Measurements from ENCODE around the gene KIF26B.
A peak's percentile ranks its signal among the peaks of the same experiment; 100 is the strongest.

KIF26B gene

DNA sequence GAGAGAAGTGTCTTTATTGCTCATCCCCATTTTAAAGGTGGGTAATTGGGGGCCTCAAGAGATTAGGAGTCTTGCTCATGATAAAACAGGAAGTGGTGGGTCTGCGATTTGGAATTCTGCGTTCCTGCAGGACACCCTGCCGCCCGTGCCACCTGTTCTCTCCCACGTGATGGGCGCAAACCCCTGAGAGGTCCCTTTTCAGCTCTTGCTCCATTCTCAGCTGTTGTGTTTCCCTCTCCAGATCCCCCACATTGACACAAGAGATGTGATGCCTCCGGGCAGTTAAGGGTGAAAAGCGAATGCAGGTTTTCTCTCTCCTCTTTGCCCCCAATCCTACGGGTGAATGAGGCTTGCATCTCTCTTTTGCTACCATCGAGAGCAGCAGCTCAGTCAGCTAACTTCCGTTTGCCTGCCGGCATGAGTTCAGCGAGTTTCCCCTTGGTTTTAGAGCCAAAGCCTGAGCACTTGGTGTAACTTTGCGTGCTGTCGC, 57.5 kb downstream of the KIF26B start:
- H3K27ac ChIP-seq (ENCODE audit: low read depth, low read length): no peak overlapping the region
- H3K36me3 ChIP-seq (ENCODE audit: insufficient read depth, low read length): no peaks in the 10 kb centered on the region
- peaks cover 4% of the 10 kb centered on the region for H3K9me3 ChIP-seq (ENCODE audit: low read length)
- no peaks in the 10 kb centered on the region for H3K27me3 ChIP-seq (ENCODE audit: control insufficient read depth in 1 of 2, insufficient read depth in 2 of 2, low read length in 2 of 2)
- H3K9ac ChIP-seq (ENCODE audit: low read length): no peak overlapping the region
- peaks cover 8% of the 10 kb centered on the region for H3K4me1 ChIP-seq (ENCODE audit: insufficient read depth, low read length)
- H3K4me3 ChIP-seq (ENCODE audit: low read depth in 1 of 2, low read length in 2 of 2): no peak overlapping the region

DNA sequence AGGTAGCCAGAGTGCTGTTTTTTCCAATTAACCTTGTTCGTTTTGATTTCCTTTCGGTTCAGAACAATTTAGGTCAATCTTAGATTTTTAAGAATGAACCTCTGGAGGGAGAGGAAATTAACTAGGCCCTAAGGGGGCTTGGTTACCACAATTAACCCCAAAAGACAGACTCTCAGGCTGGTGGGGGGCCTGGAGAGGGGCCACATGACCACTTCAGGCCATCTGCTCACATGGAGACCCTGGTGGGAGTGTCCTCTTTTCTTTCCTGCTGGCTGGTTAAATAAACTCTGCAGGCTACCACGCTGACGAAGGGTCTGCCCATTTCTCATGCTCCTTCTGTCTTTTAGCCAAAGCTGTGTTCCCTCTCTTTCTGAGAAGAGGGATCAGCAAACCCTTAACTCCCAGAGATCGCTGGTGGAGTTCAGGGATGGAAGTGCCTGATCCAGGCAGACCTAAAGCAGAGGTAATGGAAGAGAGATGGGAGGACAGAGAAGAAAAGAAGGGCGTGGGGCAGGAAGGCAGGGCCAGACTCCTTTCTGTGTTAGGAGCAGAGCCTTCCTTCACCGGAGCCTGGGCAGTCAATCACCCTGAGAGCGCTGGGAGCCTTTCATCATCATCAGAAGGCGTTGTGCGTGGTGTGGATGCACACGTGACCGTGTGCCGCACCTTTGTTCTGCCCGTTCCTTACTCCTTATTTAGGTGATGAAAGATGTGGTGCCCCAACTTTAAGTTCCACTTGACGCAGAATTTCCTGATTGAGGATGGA, 58.5 kb downstream of the KIF26B start:
- H3K27ac ChIP-seq (ENCODE audit: low read depth, low read length): no peak overlapping the region
- H3K9me3 ChIP-seq (ENCODE audit: low read length): no peaks in the 10 kb centered on the region
- H3K4me1 ChIP-seq (ENCODE audit: insufficient read depth, low read length): peaks cover 8% of the 10 kb centered on the region
- no peaks in the 10 kb centered on the region for H3K36me3 ChIP-seq (ENCODE audit: insufficient read depth, low read length)
- no peak overlapping the region for H3K4me3 ChIP-seq (ENCODE audit: low read depth in 1 of 2, low read length in 2 of 2)
- H3K9ac ChIP-seq (ENCODE audit: low read length): no peak overlapping the region
- H3K27me3 ChIP-seq (ENCODE audit: control insufficient read depth in 1 of 2, insufficient read depth in 2 of 2, low read length in 2 of 2): no peaks in the 10 kb centered on the region

DNA sequence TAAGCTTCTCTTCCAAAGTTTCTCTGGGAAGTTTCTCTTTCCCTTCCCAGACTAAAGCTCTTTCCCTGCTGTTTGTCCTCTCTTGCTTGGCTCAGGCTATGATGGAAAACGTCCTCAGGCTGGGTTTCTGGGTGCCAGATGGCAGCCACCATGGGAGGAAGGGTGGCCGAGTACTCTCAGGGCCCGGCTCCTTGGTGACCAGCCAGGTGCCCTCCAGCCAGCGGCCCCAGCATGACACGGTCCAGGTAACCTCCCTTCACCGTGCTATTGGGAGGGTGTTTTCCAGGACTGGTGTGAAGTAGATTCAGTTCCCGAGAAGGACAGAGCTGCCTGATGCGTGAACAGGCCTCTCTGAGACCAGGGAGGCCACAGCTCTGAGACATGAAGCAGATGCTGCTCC, 60.3 kb downstream of the KIF26B start:
- Histone ChIP-seq H3K9me3 (ENCODE audit: low read length) (no peaks in the 10 kb centered on the region), H3K36me3 (ENCODE audit: insufficient read depth, low read length) (no peaks in the 10 kb centered on the region), H3K27ac (ENCODE audit: low read depth, low read length) (no peak overlapping the region), H3K4me1 (ENCODE audit: insufficient read depth, low read length) (peaks cover 8% of the 10 kb centered on the region), H3K4me3 (ENCODE audit: low read depth in 1 of 2, low read length in 2 of 2) (no peak overlapping the region), H3K27me3 (ENCODE audit: control insufficient read depth in 1 of 2, insufficient read depth in 2 of 2, low read length in 2 of 2) (no peaks in the 10 kb centered on the region), H3K9ac (ENCODE audit: low read length) (no peak overlapping the region)

GRCh38 chr1:245216366-245217115, 61.8 kb downstream of the KIF26B start:
- H3K9me3 ChIP-seq (ENCODE audit: low read length): no peaks in the 10 kb centered on the region

GRCh38 chr1:245217853-245218608, 63.2 kb downstream of the KIF26B start:
- no peak overlapping the region for H3K9ac ChIP-seq (ENCODE audit: low read length)
- no peaks in the 10 kb centered on the region for H3K9me3 ChIP-seq (ENCODE audit: low read length)
- peaks cover 8% of the 10 kb centered on the region for H3K4me1 ChIP-seq (ENCODE audit: insufficient read depth, low read length)
- H3K4me3 ChIP-seq (ENCODE audit: low read depth in 1 of 2, low read length in 2 of 2): no peak overlapping the region
- no peaks in the 10 kb centered on the region for H3K27me3 ChIP-seq (ENCODE audit: control insufficient read depth in 1 of 2, insufficient read depth in 2 of 2, low read length in 2 of 2)
- no peak overlapping the region for H3K27ac ChIP-seq (ENCODE audit: low read depth, low read length)
- no peaks in the 10 kb centered on the region for H3K36me3 ChIP-seq (ENCODE audit: insufficient read depth, low read length)

More at GRCh38 chr1:245216366-245217115, 61.8 kb downstream of the KIF26B start:
- Histone ChIP-seq H3K4me3 (ENCODE audit: low read depth in 1 of 2, low read length in 2 of 2) (peak overlapping the region in 1 of 2 donors; percentile 32), H3K27ac (ENCODE audit: low read depth, low read length) (no peak overlapping the region), H3K9ac (ENCODE audit: low read length) (no peak overlapping the region), H3K36me3 (ENCODE audit: insufficient read depth, low read length) (no peaks in the 10 kb centered on the region), H3K4me1 (ENCODE audit: insufficient read depth, low read length) (peaks cover 8% of the 10 kb centered on the region), H3K27me3 (ENCODE audit: control insufficient read depth in 1 of 2, insufficient read depth in 2 of 2, low read length in 2 of 2) (no peaks in the 10 kb centered on the region)

DNA sequence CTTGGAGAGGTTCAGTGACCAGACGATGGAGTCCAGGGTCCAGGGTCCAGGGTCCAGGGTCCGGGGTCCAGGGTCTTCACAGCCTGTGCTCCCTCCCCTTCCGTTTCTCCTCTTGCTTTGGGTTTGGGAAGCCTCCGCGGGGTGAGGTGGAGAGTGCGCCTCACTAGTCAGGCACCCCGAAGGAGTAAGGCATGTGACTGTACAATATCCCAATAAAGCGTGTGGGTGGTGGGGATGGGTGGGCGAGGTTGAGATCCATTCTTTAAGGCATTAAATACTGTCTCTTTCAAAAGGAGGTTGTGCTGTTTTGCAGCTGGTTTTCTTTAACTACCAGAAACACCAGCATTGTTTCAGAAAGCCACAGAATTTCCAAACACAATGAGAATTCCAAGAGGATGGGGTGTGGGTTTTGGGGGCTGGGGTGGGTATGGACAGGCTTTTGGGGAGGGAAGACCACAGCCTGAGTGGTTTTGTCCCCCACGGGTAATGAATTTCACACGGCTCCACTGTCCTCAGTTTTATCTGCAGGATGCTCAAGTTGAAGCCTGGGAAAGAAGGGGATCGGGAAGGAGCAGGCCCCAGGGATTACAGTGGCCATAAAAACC, 65.7 kb downstream of the KIF26B start:
- Histone ChIP-seq H3K9ac (ENCODE audit: low read length) (no peak overlapping the region), H3K27ac (ENCODE audit: low read depth, low read length) (no peak overlapping the region)

GRCh38 chr1:245221805-245222204, 67.0 kb downstream of the KIF26B start:
- Histone ChIP-seq H3K9ac (ENCODE audit: low read length) (no peak overlapping the region), H3K27ac (ENCODE audit: low read depth, low read length) (no peak overlapping the region), H3K9me3 (ENCODE audit: low read length) (no peaks in the 10 kb centered on the region), H3K4me3 (ENCODE audit: low read depth in 1 of 2, low read length in 2 of 2) (no peak overlapping the region), H3K4me1 (ENCODE audit: insufficient read depth, low read length) (peaks cover 3% of the 10 kb centered on the region), H3K27me3 (ENCODE audit: control insufficient read depth in 1 of 2, insufficient read depth in 2 of 2, low read length in 2 of 2) (no peaks in the 10 kb centered on the region), H3K36me3 (ENCODE audit: insufficient read depth, low read length) (no peaks in the 10 kb centered on the region)

More for the DNA sequence above, 65.7 kb downstream of the KIF26B start:
- Histone ChIP-seq H3K27me3 (ENCODE audit: control insufficient read depth in 1 of 2, insufficient read depth in 2 of 2, low read length in 2 of 2) (no peaks in the 10 kb centered on the region), H3K36me3 (ENCODE audit: insufficient read depth, low read length) (no peaks in the 10 kb centered on the region), H3K4me3 (ENCODE audit: low read depth in 1 of 2, low read length in 2 of 2) (no peak overlapping the region), H3K9me3 (ENCODE audit: low read length) (no peaks in the 10 kb centered on the region), H3K4me1 (ENCODE audit: insufficient read depth, low read length) (peaks cover 8% of the 10 kb centered on the region)

DNA sequence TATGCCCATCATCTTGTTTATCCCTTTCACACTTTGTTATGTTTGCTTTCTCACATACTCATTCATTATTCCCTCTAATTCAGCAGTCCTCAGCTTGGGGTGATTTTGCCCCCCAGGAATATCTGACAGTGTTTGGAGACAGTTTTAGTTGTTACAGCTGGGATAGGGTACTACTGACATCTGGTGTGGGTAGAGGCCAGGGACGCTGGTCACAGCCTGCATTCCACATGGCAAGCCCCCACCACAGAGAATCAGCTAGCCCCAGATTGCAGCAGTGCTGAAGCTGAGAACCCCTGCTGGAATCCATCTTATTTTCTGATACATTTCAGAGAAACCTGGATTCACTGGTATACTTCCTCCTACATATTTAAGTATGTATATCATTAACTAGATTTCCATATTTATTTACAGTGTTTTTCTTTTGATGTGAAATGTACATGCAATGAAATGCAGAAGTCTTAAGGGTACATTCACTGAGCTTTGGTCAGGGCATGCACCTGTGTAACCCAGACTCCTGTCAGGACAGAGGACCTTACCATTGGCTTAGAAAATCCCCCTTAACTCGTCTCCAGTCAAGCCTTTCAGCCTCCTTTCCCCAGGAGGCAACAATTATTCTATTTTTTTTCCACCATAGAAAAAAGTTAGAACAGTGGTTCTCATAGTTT, 68.3 kb downstream of the KIF26B start:
- Histone ChIP-seq H3K27me3 (ENCODE audit: control insufficient read depth in 1 of 2, insufficient read depth in 2 of 2, low read length in 2 of 2) (no peaks in the 10 kb centered on the region), H3K9me3 (ENCODE audit: low read length) (no peaks in the 10 kb centered on the region), H3K27ac (ENCODE audit: low read depth, low read length) (no peak overlapping the region), H3K4me1 (ENCODE audit: insufficient read depth, low read length) (no peaks in the 10 kb centered on the region), H3K9ac (ENCODE audit: low read length) (no peak overlapping the region), H3K4me3 (ENCODE audit: low read depth in 1 of 2, low read length in 2 of 2) (no peak overlapping the region), H3K36me3 (ENCODE audit: insufficient read depth, low read length) (no peaks in the 10 kb centered on the region)

- Histone ChIP-seq H3K27me3 (ENCODE audit: control insufficient read depth in 1 of 2, insufficient read depth in 2 of 2, low read length in 2 of 2) (no peaks in the 10 kb centered on the region), H3K4me1 (ENCODE audit: insufficient read depth, low read length) (no peaks in the 10 kb centered on the region), H3K9me3 (ENCODE audit: low read length) (no peaks in the 10 kb centered on the region), H3K27ac (ENCODE audit: low read depth, low read length) (no peak overlapping the region), H3K36me3 (ENCODE audit: insufficient read depth, low read length) (no peaks in the 10 kb centered on the region), H3K4me3 (ENCODE audit: low read depth in 1 of 2, low read length in 2 of 2) (no peak overlapping the region), H3K9ac (ENCODE audit: low read length) (no peak overlapping the region)
Measured at GRCh38 chr1:245225322-245226202, 70.8 kb downstream of the KIF26B start.

GRCh38 chr1:245226203-245226499, 71.4 kb downstream of the KIF26B start:
- no peak overlapping the region for H3K27ac ChIP-seq (ENCODE audit: low read depth, low read length)
- no peaks in the 10 kb centered on the region for H3K36me3 ChIP-seq (ENCODE audit: insufficient read depth, low read length)
- H3K27me3 ChIP-seq (ENCODE audit: control insufficient read depth in 1 of 2, insufficient read depth in 2 of 2, low read length in 2 of 2): no peaks in the 10 kb centered on the region
- no peak overlapping the region for H3K4me3 ChIP-seq (ENCODE audit: low read depth in 1 of 2, low read length in 2 of 2)
- no peaks in the 10 kb centered on the region for H3K4me1 ChIP-seq (ENCODE audit: insufficient read depth, low read length)
- H3K9me3 ChIP-seq (ENCODE audit: low read length): no peaks in the 10 kb centered on the region
- no peak overlapping the region for H3K9ac ChIP-seq (ENCODE audit: low read length)

Measured in muscle layer of colon (tissue), 2 donors.